HCT116 (cell line): ENCODE data around the gene GUCY2C. TPM values are rescaled to one million over a fixed set of nuclear protein-coding genes. Genes with fewer than 3 reads are reported as not detected.

ENCODE experiments used
- ATAC-seq: fragments of 200-7000 bp; cut with Tn5 transposase; 2 replicates; pipeline ENCODE4 v1.9.1; 2020; ENCODE audit warnings: mild to moderate bottlenecking, moderate library complexity
- BruUV-seq: library from RNA; stranded (reverse); fragments of 400-500 nt; replicated peaks from 2 replicates; lab custom pipeline; 2021; lab: Mats Ljungman, UMichigan
- CTCF ChIA-PET: fragments of 300-600 bp; sonication (Branson Sonifier 250); formaldehyde crosslinking; loops from one replicate; lab custom pipeline; 2021; ENCODE audit warnings: antibody characterized with exemption; lab: Charles Lee
- POLR2A ChIA-PET: fragments of 300-600, 350-600 bp; sonication (Branson Sonifier 250); formaldehyde crosslinking; loops from one replicate; lab custom pipeline; 2021; ENCODE audit warnings: antibody characterized with exemption; lab: Charles Lee
- RAD21 ChIA-PET, 2 experiments: fragments of 300-600 bp; sonication (Branson Sonifier 250); formaldehyde crosslinking; loops; one replicate each; lab custom pipeline; 2023; ENCODE audit warnings: low total read pairs in 2 of 2; ENCODE audit not compliant: uncharacterized antibody in 2 of 2, unreplicated experiment in 2 of 2, low non-redundant PET in 1 of 2; lab: Charles Lee
- DNase-seq: peaks from one replicate; pipeline ENCODE4 v3.0.0-alpha.2; 2010; ENCODE audit warnings: low read depth, low spot score
- H2AFZ ChIP-seq: fragments of 200-600 bp; shearing (Covaris generic), sonication (generic); 2 replicates; pipeline ENCODE4 v1.6.1; 2017; ENCODE audit warnings: low read depth, mixed run types, mixed read lengths, antibody characterized with exemption, low read length; ENCODE audit not compliant: poor library complexity, severe bottlenecking
- H3K27ac ChIP-seq: 2 replicates; pipeline ENCODE4 v1.5.1; 2012; ENCODE audit warnings: low read depth, low read length
- H3K27me3 ChIP-seq: fragments of 200-600 bp; sonication (generic); 2 replicates; pipeline ENCODE4 v1.6.1; 2016; ENCODE audit warnings: mixed run types, low read length, mixed read lengths; ENCODE audit not compliant: insufficient read depth
- H3K36me3 ChIP-seq, 2 experiments: fragments of 200-500 bp in 1 of 2; fragments of 200-600 bp in 1 of 2; sonication (Bioruptor generic) in 1 of 2; sonication (generic) in 1 of 2; 2 replicates each; pipeline versions ENCODE4 v1.5.1 to v1.6.1; 2014 to 2016; ENCODE audit warnings: low read length in 2 of 2, inconsistent platforms in 1 of 2, mixed read lengths in 1 of 2, mixed run types in 1 of 2; ENCODE audit not compliant: insufficient read depth in 2 of 2, control insufficient read depth in 1 of 2
- H3K4me1 ChIP-seq, 2 experiments: fragments of 200-600 bp in 1 of 2; sonication (generic) in 1 of 2; 2 replicates each; pipeline versions ENCODE4 v1.5.1 to v1.6.1; 2012 to 2017; ENCODE audit warnings: low read length in 2 of 2, inconsistent platforms in 1 of 2, mild to moderate bottlenecking in 1 of 2, mixed read lengths in 1 of 2, mixed run types in 1 of 2, moderate library complexity in 1 of 2; ENCODE audit not compliant: insufficient read depth in 2 of 2, control insufficient read depth in 1 of 2
- H3K4me2 ChIP-seq: fragments of 200-600 bp; sonication (generic); 2 replicates; pipeline ENCODE4 v1.6.1; 2017; ENCODE audit warnings: mixed run types, low read length, mixed read lengths
- H3K4me3 ChIP-seq, 2 experiments: fragments of 200-600 bp in 1 of 2; sonication (generic) in 1 of 2; replicated peaks in 1 of 2; 2 replicates each; pipeline ENCODE4 v1.5.1; 2011 to 2016; ENCODE audit warnings: low read length in 2 of 2, control low read depth in 1 of 2, low read depth in 1 of 2, mild to moderate bottlenecking in 1 of 2, mixed read lengths in 1 of 2, mixed run types in 1 of 2
- H3K79me2 ChIP-seq: fragments of 200-600 bp; sonication (generic); 2 replicates; pipeline ENCODE4 v1.6.1; 2017; ENCODE audit warnings: mild to moderate bottlenecking, mixed run types, low read length, moderate library complexity, mixed read lengths; ENCODE audit not compliant: insufficient read depth
- H3K9ac ChIP-seq: fragments of 200-600 bp; sonication (generic); 2 replicates; pipeline ENCODE4 v1.6.1; 2016; ENCODE audit warnings: low read length, mixed read lengths
- H3K9me2 ChIP-seq: fragments of 200-600 bp; sonication (generic), shearing (Covaris generic); 2 replicates; pipeline ENCODE4 v1.6.1; 2017; ENCODE audit warnings: mixed run types, mild to moderate bottlenecking, moderate library complexity; ENCODE audit not compliant: insufficient read depth
- H3K9me3 ChIP-seq, 2 experiments: fragments of 200-500 bp in 1 of 2; fragments of 200-600 bp in 1 of 2; sonication (Bioruptor generic) in 1 of 2; sonication (generic) in 1 of 2; 2 replicates each; pipeline ENCODE4 v1.6.1; 2014 to 2017; ENCODE audit warnings: low read length in 2 of 2, mixed read lengths in 2 of 2, inconsistent platforms in 1 of 2, low read depth in 1 of 2, mild to moderate bottlenecking in 1 of 2, mixed run types in 1 of 2, moderate library complexity in 1 of 2; ENCODE audit not compliant: control insufficient read depth in 1 of 2, insufficient read depth in 1 of 2
- H4K20me1 ChIP-seq: fragments of 200-600 bp; sonication (generic), shearing (Covaris generic); 2 replicates; pipeline ENCODE4 v1.6.1; 2017; ENCODE audit warnings: mixed run types, mild to moderate bottlenecking, moderate library complexity; ENCODE audit not compliant: insufficient read depth
- CBX3 ChIP-seq: IDR thresholded peaks from 2 replicates; pipeline ENCODE4 v1.6.1; 2012; ENCODE audit warnings: low read depth
- CEBPB ChIP-seq: IDR thresholded peaks from 2 replicates; pipeline ENCODE4 v1.6.1; 2012; ENCODE audit warnings: low read depth
- EGR1 ChIP-seq: IDR thresholded peaks from 2 replicates; pipeline ENCODE4 v1.6.1; 2012; ENCODE audit warnings: low read depth
- ELF1 ChIP-seq: IDR thresholded peaks from 2 replicates; pipeline ENCODE4 v1.6.1; 2012; ENCODE audit warnings: low read depth, borderline replicate concordance
- EZH2 ChIP-seq: fragments of 200-600 bp; sonication (generic); IDR thresholded peaks from 2 replicates; pipeline ENCODE4 v1.6.1; 2017; ENCODE audit warnings: antibody characterized with exemption, mixed run types
- EZH2phosphoT487 ChIP-seq: fragments of 200-600 bp; IDR thresholded peaks from 2 replicates; pipeline ENCODE4 v1.6.1; 2018; ENCODE audit warnings: antibody characterized with exemption, borderline replicate concordance
- FOSL1 ChIP-seq: IDR thresholded peaks from 2 replicates; pipeline ENCODE4 v1.6.1; 2012; ENCODE audit warnings: low read depth
- JUND ChIP-seq: IDR thresholded peaks from 2 replicates; pipeline ENCODE4 v1.6.1; 2012
- POLR2A ChIP-seq: IDR thresholded peaks from 2 replicates; pipeline ENCODE4 v1.7.0; 2011; ENCODE audit warnings: borderline replicate concordance; ENCODE audit not compliant: insufficient read depth, insufficient read length; ENCODE audit errors: extremely low read depth
- RAD21 ChIP-seq: IDR thresholded peaks from 2 replicates; pipeline ENCODE4 v1.6.1; 2012; ENCODE audit warnings: low read depth, mild to moderate bottlenecking
- SIN3A ChIP-seq: IDR thresholded peaks from 2 replicates; pipeline ENCODE4 v1.6.1; 2012; ENCODE audit warnings: low read depth
- SP1 ChIP-seq: IDR thresholded peaks from 2 replicates; pipeline ENCODE4 v1.6.1; 2012; ENCODE audit warnings: low read depth
- TCF7L2 ChIP-seq: IDR thresholded peaks from 2 replicates; pipeline ENCODE4 v1.7.0; 2011; ENCODE audit warnings: borderline replicate concordance, inconsistent platforms; ENCODE audit not compliant: insufficient read depth, insufficient read length; ENCODE audit errors: extremely low read depth
- YY1 ChIP-seq: IDR thresholded peaks from 2 replicates; pipeline ENCODE4 v1.6.1; 2011; ENCODE audit warnings: low read length, low read depth, moderate library complexity, mild to moderate bottlenecking; ENCODE audit not compliant: insufficient replicate concordance; ENCODE audit errors: extremely low read depth
- ZFX ChIP-seq: fragments of 450-650 bp; IDR thresholded peaks from 2 replicates; pipeline ENCODE4 v1.6.1; 2017
- ZNF274 ChIP-seq: fragments of 200-500 bp; sonication (Bioruptor generic); IDR thresholded peaks from 2 replicates; pipeline ENCODE4 v1.6.1; 2014; ENCODE audit warnings: mild to moderate bottlenecking, low read depth, low read length, inconsistent platforms
- intact Hi-C: fragments of 100-400 bp; cut with micrococcal nuclease; formaldehyde crosslinking; loops from 2 replicates; pipeline ENCODE4 v1.10.0; 2022
- total RNA-seq: library from RNA; stranded (reverse); gene quantifications from one replicate; pipeline ENCODE4 v1.2.1, GENCODE V29; 2021; ENCODE audit not compliant: unreplicated experiment
- TF ChIP-seq, protein P1 (sequence below), 3 experiments: fragments of 200-600 bp in 1 of 3; sonication (generic) in 1 of 3; IDR thresholded peaks in 2 of 3; conservative IDR thresholded peaks in 1 of 3; 2 replicates each; pipeline ENCODE4 v1.5.1; 2012 to 2017; ENCODE audit warnings: low read depth in 2 of 3, low read length in 2 of 3, antibody characterized with exemption in 1 of 3, borderline replicate concordance in 1 of 3, control low read depth in 1 of 3, mild to moderate bottlenecking in 1 of 3, mixed read lengths in 1 of 3, mixed run types in 1 of 3, moderate library complexity in 1 of 3; ENCODE audit not compliant: insufficient read depth in 1 of 3
- TF ChIP-seq, protein P2 (sequence below): IDR thresholded peaks from 2 replicates; pipeline ENCODE4 v1.6.1; 2012
- TF ChIP-seq, protein P3 (sequence below): IDR thresholded peaks from 2 replicates; pipeline ENCODE4 v1.6.1; 2012; ENCODE audit warnings: low read depth
- TF ChIP-seq, protein P4 (sequence below): IDR thresholded peaks from 2 replicates; pipeline ENCODE4 v1.6.1; 2011; ENCODE audit warnings: mild to moderate bottlenecking, low read length, moderate library complexity; ENCODE audit not compliant: insufficient replicate concordance; ENCODE audit errors: extremely low read depth

GUCY2C gene
- total RNA-seq, 1 experiment from 2014 or later = not detected

DNA sequence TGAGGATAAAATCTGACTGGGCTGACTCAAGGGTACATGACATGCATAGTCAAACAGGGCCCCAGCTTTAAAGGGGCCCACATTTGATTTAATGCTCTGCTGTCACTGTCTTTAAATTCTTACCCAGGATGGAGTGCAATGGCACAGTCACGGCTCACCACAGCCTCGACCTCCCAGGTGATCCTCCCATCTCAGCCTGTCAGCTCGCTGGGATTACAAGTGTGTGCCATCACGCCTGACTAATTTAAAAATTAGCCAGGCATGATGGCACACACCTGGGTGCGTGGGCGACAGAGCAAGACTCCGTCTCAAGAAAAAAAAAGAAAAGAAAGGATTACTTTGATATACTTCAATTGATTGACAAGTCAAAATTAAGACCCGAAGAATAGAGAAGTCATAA, 119.5 kb downstream of the GUCY2C start:
- TF ChIP-seq SIN3A (no peak), ELF1 (no peak), EZH2phosphoT487 (no peak), FOSL1 (no peak), YY1 (no peak), ZFX (no peak), JUND (no peak), RAD21 (no peak), SP1 (no peak), POLR2A (no peak), EZH2 (no peak), CBX3 (no peak), ZNF274 (no peak), CEBPB (no peak), EGR1 (no peak), TCF7L2 (no peak)
- TF ChIP-seq, protein P1, sequence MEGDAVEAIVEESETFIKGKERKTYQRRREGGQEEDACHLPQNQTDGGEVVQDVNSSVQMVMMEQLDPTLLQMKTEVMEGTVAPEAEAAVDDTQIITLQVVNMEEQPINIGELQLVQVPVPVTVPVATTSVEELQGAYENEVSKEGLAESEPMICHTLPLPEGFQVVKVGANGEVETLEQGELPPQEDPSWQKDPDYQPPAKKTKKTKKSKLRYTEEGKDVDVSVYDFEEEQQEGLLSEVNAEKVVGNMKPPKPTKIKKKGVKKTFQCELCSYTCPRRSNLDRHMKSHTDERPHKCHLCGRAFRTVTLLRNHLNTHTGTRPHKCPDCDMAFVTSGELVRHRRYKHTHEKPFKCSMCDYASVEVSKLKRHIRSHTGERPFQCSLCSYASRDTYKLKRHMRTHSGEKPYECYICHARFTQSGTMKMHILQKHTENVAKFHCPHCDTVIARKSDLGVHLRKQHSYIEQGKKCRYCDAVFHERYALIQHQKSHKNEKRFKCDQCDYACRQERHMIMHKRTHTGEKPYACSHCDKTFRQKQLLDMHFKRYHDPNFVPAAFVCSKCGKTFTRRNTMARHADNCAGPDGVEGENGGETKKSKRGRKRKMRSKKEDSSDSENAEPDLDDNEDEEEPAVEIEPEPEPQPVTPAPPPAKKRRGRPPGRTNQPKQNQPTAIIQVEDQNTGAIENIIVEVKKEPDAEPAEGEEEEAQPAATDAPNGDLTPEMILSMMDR (IDR thresholded peaks at IDR 0.05 in 2 of 3, conservative IDR thresholded peaks at IDR 0.05 in 1 of 3; ENCODE audit: borderline replicate concordance in 1 of 3, insufficient read depth in 1 of 3, low read depth in 2 of 3, low read length in 2 of 3) = no peak
- TF ChIP-seq, protein P2, sequence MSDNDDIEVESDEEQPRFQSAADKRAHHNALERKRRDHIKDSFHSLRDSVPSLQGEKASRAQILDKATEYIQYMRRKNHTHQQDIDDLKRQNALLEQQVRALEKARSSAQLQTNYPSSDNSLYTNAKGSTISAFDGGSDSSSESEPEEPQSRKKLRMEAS = no peak
- TF ChIP-seq, protein P3, sequence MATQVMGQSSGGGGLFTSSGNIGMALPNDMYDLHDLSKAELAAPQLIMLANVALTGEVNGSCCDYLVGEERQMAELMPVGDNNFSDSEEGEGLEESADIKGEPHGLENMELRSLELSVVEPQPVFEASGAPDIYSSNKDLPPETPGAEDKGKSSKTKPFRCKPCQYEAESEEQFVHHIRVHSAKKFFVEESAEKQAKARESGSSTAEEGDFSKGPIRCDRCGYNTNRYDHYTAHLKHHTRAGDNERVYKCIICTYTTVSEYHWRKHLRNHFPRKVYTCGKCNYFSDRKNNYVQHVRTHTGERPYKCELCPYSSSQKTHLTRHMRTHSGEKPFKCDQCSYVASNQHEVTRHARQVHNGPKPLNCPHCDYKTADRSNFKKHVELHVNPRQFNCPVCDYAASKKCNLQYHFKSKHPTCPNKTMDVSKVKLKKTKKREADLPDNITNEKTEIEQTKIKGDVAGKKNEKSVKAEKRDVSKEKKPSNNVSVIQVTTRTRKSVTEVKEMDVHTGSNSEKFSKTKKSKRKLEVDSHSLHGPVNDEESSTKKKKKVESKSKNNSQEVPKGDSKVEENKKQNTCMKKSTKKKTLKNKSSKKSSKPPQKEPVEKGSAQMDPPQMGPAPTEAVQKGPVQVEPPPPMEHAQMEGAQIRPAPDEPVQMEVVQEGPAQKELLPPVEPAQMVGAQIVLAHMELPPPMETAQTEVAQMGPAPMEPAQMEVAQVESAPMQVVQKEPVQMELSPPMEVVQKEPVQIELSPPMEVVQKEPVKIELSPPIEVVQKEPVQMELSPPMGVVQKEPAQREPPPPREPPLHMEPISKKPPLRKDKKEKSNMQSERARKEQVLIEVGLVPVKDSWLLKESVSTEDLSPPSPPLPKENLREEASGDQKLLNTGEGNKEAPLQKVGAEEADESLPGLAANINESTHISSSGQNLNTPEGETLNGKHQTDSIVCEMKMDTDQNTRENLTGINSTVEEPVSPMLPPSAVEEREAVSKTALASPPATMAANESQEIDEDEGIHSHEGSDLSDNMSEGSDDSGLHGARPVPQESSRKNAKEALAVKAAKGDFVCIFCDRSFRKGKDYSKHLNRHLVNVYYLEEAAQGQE = no peak
- TF ChIP-seq, protein P4, sequence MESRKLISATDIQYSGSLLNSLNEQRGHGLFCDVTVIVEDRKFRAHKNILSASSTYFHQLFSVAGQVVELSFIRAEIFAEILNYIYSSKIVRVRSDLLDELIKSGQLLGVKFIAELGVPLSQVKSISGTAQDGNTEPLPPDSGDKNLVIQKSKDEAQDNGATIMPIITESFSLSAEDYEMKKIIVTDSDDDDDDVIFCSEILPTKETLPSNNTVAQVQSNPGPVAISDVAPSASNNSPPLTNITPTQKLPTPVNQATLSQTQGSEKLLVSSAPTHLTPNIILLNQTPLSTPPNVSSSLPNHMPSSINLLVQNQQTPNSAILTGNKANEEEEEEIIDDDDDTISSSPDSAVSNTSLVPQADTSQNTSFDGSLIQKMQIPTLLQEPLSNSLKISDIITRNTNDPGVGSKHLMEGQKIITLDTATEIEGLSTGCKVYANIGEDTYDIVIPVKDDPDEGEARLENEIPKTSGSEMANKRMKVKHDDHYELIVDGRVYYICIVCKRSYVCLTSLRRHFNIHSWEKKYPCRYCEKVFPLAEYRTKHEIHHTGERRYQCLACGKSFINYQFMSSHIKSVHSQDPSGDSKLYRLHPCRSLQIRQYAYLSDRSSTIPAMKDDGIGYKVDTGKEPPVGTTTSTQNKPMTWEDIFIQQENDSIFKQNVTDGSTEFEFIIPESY = no peak
- DNase-seq = no peak
- H3K27ac ChIP-seq = no peak overlapping the region
- RAD21 ChIA-PET = interaction anchor here in 1 of 2 experiments (0.6 kb wide), 1 partner anchor 11 kb away, joined by 4 read pairs; no protein-coding TSS in a partner anchor
- H3K9ac ChIP-seq = no peak overlapping the region
- H3K9me2 ChIP-seq = no peaks in the 10 kb centered on the region
- H3K36me3 ChIP-seq = no peaks in the 10 kb centered on the region
- POLR2A ChIA-PET = no interaction called here
- ATAC-seq = no peak
- H2AFZ ChIP-seq = no peak overlapping the region
- H3K4me3 ChIP-seq = no peak overlapping the region
- no TSS peak for BruUV-seq
- H3K9me3 ChIP-seq = no peaks in the 10 kb centered on the region
- H3K79me2 ChIP-seq = no peaks in the 10 kb centered on the region
- no peaks in the 10 kb centered on the region for H3K4me1 ChIP-seq
- intact Hi-C loops = no loop called here
- CTCF ChIA-PET = no interaction called here
- H4K20me1 ChIP-seq = no peaks in the 10 kb centered on the region
- H3K27me3 ChIP-seq = no peaks in the 10 kb centered on the region
- H3K4me2 ChIP-seq = no peak overlapping the region
